Nucleus accumbens (tissue), 56 donors: Measurements from ENCODE around the gene LARGE2.

Experiments used
- DNase-seq, 56 donors: peaks; one replicate each; lab custom pipeline; 2025; lab: John Stamatoyannopoulos, UW

Gene LARGE2

GRCh38 chr11:45948356-45948755 lies 25.9 kb downstream of the LARGE2 start:
- peak in 19 of 56 donors; percentile 8 to 78 (median 28) for DNase-seq

GRCh38 chr11:45949992-45950407 lies 27.5 kb downstream of the LARGE2 start:
- peak in 6 of 56 donors; percentile 4 to 28 (median 14) for DNase-seq

DNA sequence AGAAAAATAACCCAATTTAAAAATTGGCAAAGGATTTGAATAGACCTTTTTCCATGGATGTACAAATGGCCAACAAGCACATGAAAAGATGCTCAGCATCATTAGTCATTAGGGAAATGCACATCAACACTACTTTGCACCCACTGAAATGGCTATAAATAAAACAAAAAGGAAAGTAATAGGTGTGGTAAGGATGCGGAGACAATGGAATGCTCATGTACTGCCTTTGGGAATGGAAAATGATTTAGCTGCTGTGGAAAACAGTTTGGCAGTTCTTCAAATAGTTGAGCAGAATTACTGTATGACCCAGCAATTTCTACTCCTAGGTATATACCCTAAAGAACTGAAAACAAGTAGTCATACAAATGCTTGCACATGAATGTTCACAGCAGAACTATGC lies 37.4 kb downstream of the LARGE2 start:
- no peak for DNase-seq

- DNase-seq, result no peak
Observed at GRCh38 chr11:45960387-45961095, 38.1 kb downstream of the LARGE2 start.

GRCh38 chr11:45961751-45962240 lies 39.3 kb downstream of the LARGE2 start:
- no peak for DNase-seq

- DNase-seq, result peak in 47 of 56 donors; percentile 6 to 74 (median 32)
Observed at GRCh38 chr11:45964911-45965389, 42.5 kb downstream of the LARGE2 start.

DNA sequence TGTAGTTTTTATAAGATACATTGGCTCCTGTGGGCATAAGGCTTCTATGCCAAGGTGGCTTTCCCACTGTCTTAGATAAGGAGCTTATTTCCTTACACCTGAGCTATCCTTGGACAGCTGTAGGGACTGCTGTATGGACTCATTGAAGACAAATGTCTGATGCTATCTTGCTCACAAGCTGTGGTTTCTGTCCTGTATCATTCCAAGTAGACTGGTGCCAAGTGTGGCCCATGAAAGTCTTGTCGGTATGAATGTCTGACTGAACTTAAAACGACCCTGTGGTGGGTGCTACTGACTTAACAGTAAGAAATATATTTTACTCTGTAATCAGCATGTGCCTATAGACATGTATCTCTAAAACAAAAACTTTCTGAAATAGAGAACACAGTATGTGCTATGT lies 45.0 kb downstream of the LARGE2 start:
- DNase-seq, result no peak

- DNase-seq, result no peak
Observed at GRCh38 chr11:45968901-45969300, 46.4 kb downstream of the LARGE2 start.

- DNase-seq, result no peak
Observed at GRCh38 chr11:45973601-45974000, 51.1 kb downstream of the LARGE2 start.

DNA sequence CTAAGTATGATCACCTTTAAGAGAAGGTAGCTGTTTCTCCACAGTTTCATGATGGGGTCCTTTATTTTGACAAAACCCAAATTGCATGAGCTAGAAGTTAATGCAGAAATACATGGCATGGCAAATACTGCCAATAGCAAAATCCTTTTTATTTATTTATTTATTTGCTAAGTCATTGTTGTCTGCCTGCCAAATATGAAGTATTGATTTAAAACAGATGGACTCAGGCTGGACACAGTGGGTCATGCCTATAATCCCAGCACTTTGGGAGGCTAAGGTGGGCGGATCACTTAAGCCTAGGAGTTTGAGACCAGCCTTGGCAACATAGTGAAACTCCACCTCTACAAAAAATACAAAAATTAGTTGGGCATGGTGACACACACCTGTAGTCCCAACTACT lies 52.4 kb downstream of the LARGE2 start:
- no peak for DNase-seq
